ENCODE results near the gene GALNT5. TPM values are rescaled to one million over a fixed set of nuclear protein-coding genes. Genes with fewer than 3 reads are reported as not detected.

GALNT5 gene
- total and polyA plus RNA-seq, 4 donors: under 0.01 to 5.3 (median 0.01) TPM; not detected in 1

- no peaks in the 10 kb centered on the region for H3K9me3 ChIP-seq (ENCODE audit: control insufficient read depth in 4 of 4, low read length in 3 of 4)
- H3K27me3 ChIP-seq (ENCODE audit: control insufficient read depth in 4 of 4, insufficient read depth in 4 of 4, low read length in 3 of 4): no peaks in the 10 kb centered on the region
- H3K9ac ChIP-seq (ENCODE audit: low read depth in 1 of 2, low read length in 2 of 2): no peak overlapping the region
- no peak for TF ChIP-seq MAX (IDR thresholded peaks at IDR 0.05)
- TF ChIP-seq HNF4A (conservative IDR thresholded peaks at IDR 0.05): no peak
- no peak for TF ChIP-seq NR2F2 (IDR thresholded peaks at IDR 0.05)
- TF ChIP-seq ZBTB33 (IDR thresholded peaks at IDR 0.05): no peak
- H3K4me1 ChIP-seq (ENCODE audit: control insufficient read depth in 4 of 4, insufficient read depth in 4 of 4, low read length in 3 of 4): no peaks in the 10 kb centered on the region
- no peak overlapping the region for H3K4me3 ChIP-seq (ENCODE audit: low read depth in 1 of 3, low read length in 3 of 3)
- DNase-seq (ENCODE audit: low spot score): no peak
- H3K36me3 ChIP-seq (ENCODE audit: control insufficient read depth in 4 of 4, insufficient read depth in 3 of 4, low read depth in 1 of 4, low read length in 3 of 4): no peaks in the 10 kb centered on the region
- H3K27ac ChIP-seq (ENCODE audit: low read depth in 1 of 2, low read length in 2 of 2): no peak overlapping the region
- WGBS: 72% methylated on average over 3 of the region's 3 CpGs
Measured at GRCh38 chr2:157238296-157238695, 19.2 kb upstream of the GALNT5 start.

DNA sequence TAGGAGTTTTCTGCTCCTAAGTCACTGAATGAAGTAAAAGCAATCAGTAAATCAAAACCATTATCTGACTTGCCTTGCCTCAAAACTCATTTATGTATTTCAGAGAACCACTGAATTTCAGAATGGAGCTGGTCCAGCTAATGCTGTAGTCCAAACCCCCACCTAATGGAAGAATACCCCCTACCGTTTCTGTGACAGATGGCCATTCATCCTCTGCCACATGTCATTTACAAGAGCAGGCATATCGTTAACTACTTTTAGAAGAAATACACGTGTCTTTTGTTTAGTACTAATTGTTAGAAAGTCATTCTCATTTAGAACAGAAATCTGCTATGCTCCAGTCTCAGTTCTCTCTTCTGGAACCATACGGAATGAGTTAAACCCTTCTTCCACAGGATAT, 12.8 kb upstream of the GALNT5 start:
- Histone ChIP-seq H3K27me3 (ENCODE audit: control insufficient read depth in 4 of 4, insufficient read depth in 4 of 4, low read length in 3 of 4) (no peaks in the 10 kb centered on the region), H3K9me3 (ENCODE audit: control insufficient read depth in 4 of 4, low read length in 3 of 4) (no peaks in the 10 kb centered on the region), H3K27ac (ENCODE audit: low read depth in 1 of 2, low read length in 2 of 2) (no peak overlapping the region), H3K9ac (ENCODE audit: low read depth in 1 of 2, low read length in 2 of 2) (no peak overlapping the region), H3K4me1 (ENCODE audit: control insufficient read depth in 4 of 4, insufficient read depth in 4 of 4, low read length in 3 of 4) (no peaks in the 10 kb centered on the region), H3K36me3 (ENCODE audit: control insufficient read depth in 4 of 4, insufficient read depth in 3 of 4, low read depth in 1 of 4, low read length in 3 of 4) (no peaks in the 10 kb centered on the region), H3K4me3 (ENCODE audit: low read depth in 1 of 3, low read length in 3 of 3) (no peak overlapping the region)
- DNase-seq (ENCODE audit: low spot score): no peak
- TF ChIP-seq HNF4G (IDR thresholded peaks at IDR 0.05): no peak
- no peak for TF ChIP-seq EGR1 (IDR thresholded peaks at IDR 0.05; ENCODE audit: low read depth in 2 of 2)
- no peak for TF ChIP-seq YY1 (IDR thresholded peaks at IDR 0.05)
- TF ChIP-seq MAX (IDR thresholded peaks at IDR 0.05): no peak
- TF ChIP-seq SP1 (IDR thresholded peaks at IDR 0.05): no peak
- no peak for TF ChIP-seq CTCF (IDR thresholded peaks at IDR 0.05; ENCODE audit: low read depth, low read length, missing input control)
- no peak for TF ChIP-seq FOXA1 (IDR thresholded peaks at IDR 0.05)
- no peak for TF ChIP-seq GABPA (IDR thresholded peaks at IDR 0.05 in 1 of 2, conservative IDR thresholded peaks at IDR 0.05 in 1 of 2)
- TF ChIP-seq RAD21 (IDR thresholded peaks at IDR 0.05): no peak
- TF ChIP-seq, protein P1, sequence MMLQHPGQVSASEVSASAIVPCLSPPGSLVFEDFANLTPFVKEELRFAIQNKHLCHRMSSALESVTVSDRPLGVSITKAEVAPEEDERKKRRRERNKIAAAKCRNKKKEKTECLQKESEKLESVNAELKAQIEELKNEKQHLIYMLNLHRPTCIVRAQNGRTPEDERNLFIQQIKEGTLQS (IDR thresholded peaks at IDR 0.05): no peak
- TF ChIP-seq NR2F2 (IDR thresholded peaks at IDR 0.05): no peak
- no peak for TF ChIP-seq TAF1 (conservative IDR thresholded peaks at IDR 0.05)
- TF ChIP-seq FOXA2 (IDR thresholded peaks at IDR 0.05): no peak
- TF ChIP-seq RXRA (IDR thresholded peaks at IDR 0.05): no peak
- TF ChIP-seq ZBTB33 (IDR thresholded peaks at IDR 0.05): no peak
- no peak for TF ChIP-seq JUND (IDR thresholded peaks at IDR 0.05)
- no peak for TF ChIP-seq HNF4A (conservative IDR thresholded peaks at IDR 0.05)
- WGBS: 74% methylated on average over 4 of the region's 4 CpGs
